Measurements from ENCODE around the gene ANKRD13B.

ANKRD13B gene

GRCh38 chr17:29617125-29617480 lies 24.2 kb downstream of the ANKRD13B start:
- peak; percentile 78 for TF ChIP-seq CTCF (IDR thresholded peaks at IDR 0.05; ENCODE audit: borderline replicate concordance, control extremely low read depth, extremely low read depth, insufficient read depth, missing control alignments)
- peak; percentile 91 for DNase-seq (ENCODE audit: low spot score)
- in situ Hi-C loops (cut with MboI; ENCODE audit: low sequenced_read_pairs, unreplicated experiment) = no loop called here

- in situ Hi-C loops (cut with MboI; ENCODE audit: low sequenced_read_pairs, unreplicated experiment) = no loop called here
- TF ChIP-seq CTCF (IDR thresholded peaks at IDR 0.05; ENCODE audit: borderline replicate concordance, control extremely low read depth, extremely low read depth, insufficient read depth, missing control alignments) = peak; percentile 87
- peak; percentile 88 for DNase-seq (ENCODE audit: low spot score)
Measured at GRCh38 chr17:29617481-29618271, 24.7 kb downstream of the ANKRD13B start.

GRCh38 chr17:29618272-29619065 lies 25.5 kb downstream of the ANKRD13B start:
- no peak for TF ChIP-seq CTCF (IDR thresholded peaks at IDR 0.05; ENCODE audit: borderline replicate concordance, control extremely low read depth, extremely low read depth, insufficient read depth, missing control alignments)
- no peak for DNase-seq (ENCODE audit: low spot score)
- in situ Hi-C loops (cut with MboI; ENCODE audit: low sequenced_read_pairs, unreplicated experiment) = no loop called here

GRCh38 chr17:29619251-29619650 lies 26.3 kb downstream of the ANKRD13B start:
- in situ Hi-C loops (cut with MboI; ENCODE audit: low sequenced_read_pairs, unreplicated experiment) = no loop called here
- no peak for DNase-seq (ENCODE audit: low spot score)
- peak; percentile 28 for TF ChIP-seq CTCF (IDR thresholded peaks at IDR 0.05; ENCODE audit: borderline replicate concordance, control extremely low read depth, extremely low read depth, insufficient read depth, missing control alignments)

GRCh38 chr17:29620271-29620670 lies 27.3 kb downstream of the ANKRD13B start:
- no peak for TF ChIP-seq CTCF (IDR thresholded peaks at IDR 0.05; ENCODE audit: borderline replicate concordance, control extremely low read depth, extremely low read depth, insufficient read depth, missing control alignments)
- in situ Hi-C loops (cut with MboI; ENCODE audit: low sequenced_read_pairs, unreplicated experiment) = no loop called here
- DNase-seq (ENCODE audit: low spot score) = no peak

GRCh38 chr17:29620779-29621500 lies 28.0 kb downstream of the ANKRD13B start:
- in situ Hi-C loops (cut with MboI; ENCODE audit: low sequenced_read_pairs, unreplicated experiment) = no loop called here

More at GRCh38 chr17:29620779-29621500, 28.0 kb downstream of the ANKRD13B start:
- no peak for TF ChIP-seq CTCF (IDR thresholded peaks at IDR 0.05; ENCODE audit: borderline replicate concordance, control extremely low read depth, extremely low read depth, insufficient read depth, missing control alignments)
- DNase-seq (ENCODE audit: low spot score) = no peak

All from GM13976 (cell line).